Sigmoid colon (tissue), 7 donors: Measurements from ENCODE around the gene IL1R2. TPM values are rescaled to one million over a fixed set of nuclear protein-coding genes. Genes with fewer than 3 reads are reported as not detected.

Experiments
- DNase-seq: peaks from one replicate; pipeline ENCODE4 v3.0.0-alpha.2; 2019
- H3K27ac ChIP-seq, 4 donors: fragments of 200-600 bp; sonication (generic); one replicate each; pipeline ENCODE4 v1.5.1; 2016 to 2019; ENCODE audit warnings: mild to moderate bottlenecking in 1 of 4
- H3K27me3 ChIP-seq, 3 donors: fragments of 200-600 bp; sonication (generic); one replicate each; pipeline ENCODE4 v1.5.1; 2019; ENCODE audit warnings: mild to moderate bottlenecking in 1 of 3
- H3K36me3 ChIP-seq, 4 donors: fragments of 200-600 bp; sonication (generic); one replicate each; pipeline ENCODE4 v1.5.1; 2016 to 2019
- H3K4me1 ChIP-seq, 4 donors: fragments of 200-600 bp; sonication (generic); one replicate each; pipeline ENCODE4 v1.5.1; 2017 to 2019
- H3K4me3 ChIP-seq, 4 donors: fragments of 200-600 bp; sonication (generic); one replicate each; pipeline ENCODE4 v1.5.1; 2017 to 2019; ENCODE audit warnings: mild to moderate bottlenecking in 2 of 4, moderate library complexity in 1 of 4
- H3K9me3 ChIP-seq, 4 donors: fragments of 200-600 bp in 3 of 4; sonication (generic) in 3 of 4; one replicate each; pipeline versions ENCODE4 v1.5.1 to v1.6.1; 2013 to 2019
- EP300 ChIP-seq, 4 donors: sonication (generic); formaldehyde crosslinking; IDR thresholded peaks; one replicate each; pipeline ENCODE4 v1.6.1; 2017; ENCODE audit warnings: antibody characterized with exemption in 4 of 4
- POLR2A ChIP-seq, 2 donors: fragments of 450-650 bp; IDR thresholded peaks; one replicate each; pipeline ENCODE4 v1.6.1; 2016; ENCODE audit warnings: antibody characterized with exemption in 2 of 2, mild to moderate bottlenecking in 2 of 2, moderate library complexity in 2 of 2
- POLR2AphosphoS5 ChIP-seq, 4 donors: sonication (generic); formaldehyde crosslinking; IDR thresholded peaks; one replicate each; pipeline ENCODE4 v1.6.1; 2017; ENCODE audit warnings: antibody characterized with exemption in 4 of 4
- WGBS, 2 donors: extraction: QIAGEN DNeasy Blood & Tissue Kit; methylation state at CpG; one replicate each; pipeline ENCODE4 v1.1.7; 2013; 5-methylcytosine and 5-hydroxymethylcytosine counted together
- intact Hi-C: fragments of 100-400 bp; cut with DNase I; formaldehyde crosslinking; loops from one replicate; pipeline ENCODE4 v1.15.1; 2023
- polyA plus RNA-seq, 3 donors: library from polyadenylated mRNA; stranded (reverse); fragments of 200-250 nt; gene quantifications; one replicate each; pipeline ENCODE4 v1.2.3, GENCODE V29; 2013
- total RNA-seq, 4 donors: library from RNA; depleted of rRNA; stranded (reverse); fragments of >200 nt; gene quantifications; one replicate each; pipeline ENCODE4 v1.1.0, GENCODE V29; 2016
- TF ChIP-seq, protein P1 (sequence below), 4 experiments: fragments of 450-650 bp in 3 of 4; fragments of 200-600 bp in 1 of 4; IDR thresholded peaks; one replicate each; pipeline ENCODE4 v1.5.1; 2016 to 2019; ENCODE audit warnings: antibody characterized with exemption in 4 of 4, mild to moderate bottlenecking in 3 of 4, moderate library complexity in 2 of 4
- donor health status: healthy with polysubstance abuse.
- donor health status: Bipolar disorder and iron deficiency.
- donor health status: healthy.

Gene IL1R2
- total and polyA plus RNA-seq, 7 donors: 3.0 to 26.4 (median 15.9) TPM

DNA sequence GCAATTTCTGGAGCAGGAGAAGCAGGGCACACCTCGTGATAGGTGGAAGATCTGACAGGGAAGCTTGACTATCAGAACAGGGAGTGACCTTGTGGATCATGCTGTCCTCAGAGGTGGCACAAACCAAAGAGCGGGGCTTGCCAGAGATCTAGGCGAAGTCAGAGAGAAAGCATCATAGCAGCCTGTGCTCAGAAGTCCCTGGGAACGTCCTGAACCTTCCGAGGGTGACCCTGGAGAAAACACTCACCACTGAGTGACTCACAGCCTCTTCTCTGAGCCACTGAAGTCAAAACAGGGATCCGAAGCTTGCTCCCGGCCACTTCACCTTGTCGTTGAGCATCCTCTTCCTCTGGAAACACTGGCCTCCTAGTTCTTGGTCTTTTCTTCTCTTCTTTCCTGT is 56.7 kb downstream of the IL1R2 start:
- peak overlapping the region; percentile 29 to 89 (median 76) for H3K27ac ChIP-seq
- DNase-seq: peak; percentile 83
- intact Hi-C loops: no loop called here
- H3K9me3 ChIP-seq: no peaks in the 10 kb centered on the region
- H3K36me3 ChIP-seq: no peaks in the 10 kb centered on the region
- H3K27me3 ChIP-seq: no peaks in the 10 kb centered on the region
- WGBS, 2 donors: 33 to 72% methylated on average over 8 of the region's 8 CpGs
- TF ChIP-seq POLR2AphosphoS5 (IDR thresholded peaks at IDR 0.05) (peak; percentile 34 to 65 (median 44)), EP300 (IDR thresholded peaks at IDR 0.05) (peak in 2 of 4 donors; percentile 13 to 82), POLR2A (IDR thresholded peaks at IDR 0.05) (no peak)
- TF ChIP-seq, protein P1, sequence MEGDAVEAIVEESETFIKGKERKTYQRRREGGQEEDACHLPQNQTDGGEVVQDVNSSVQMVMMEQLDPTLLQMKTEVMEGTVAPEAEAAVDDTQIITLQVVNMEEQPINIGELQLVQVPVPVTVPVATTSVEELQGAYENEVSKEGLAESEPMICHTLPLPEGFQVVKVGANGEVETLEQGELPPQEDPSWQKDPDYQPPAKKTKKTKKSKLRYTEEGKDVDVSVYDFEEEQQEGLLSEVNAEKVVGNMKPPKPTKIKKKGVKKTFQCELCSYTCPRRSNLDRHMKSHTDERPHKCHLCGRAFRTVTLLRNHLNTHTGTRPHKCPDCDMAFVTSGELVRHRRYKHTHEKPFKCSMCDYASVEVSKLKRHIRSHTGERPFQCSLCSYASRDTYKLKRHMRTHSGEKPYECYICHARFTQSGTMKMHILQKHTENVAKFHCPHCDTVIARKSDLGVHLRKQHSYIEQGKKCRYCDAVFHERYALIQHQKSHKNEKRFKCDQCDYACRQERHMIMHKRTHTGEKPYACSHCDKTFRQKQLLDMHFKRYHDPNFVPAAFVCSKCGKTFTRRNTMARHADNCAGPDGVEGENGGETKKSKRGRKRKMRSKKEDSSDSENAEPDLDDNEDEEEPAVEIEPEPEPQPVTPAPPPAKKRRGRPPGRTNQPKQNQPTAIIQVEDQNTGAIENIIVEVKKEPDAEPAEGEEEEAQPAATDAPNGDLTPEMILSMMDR (IDR thresholded peaks at IDR 0.05): no peak
- H3K4me3 ChIP-seq: no peak overlapping the region
- peaks cover 0 to 51% (median 43%) of the 10 kb centered on the region in 4 donors for H3K4me1 ChIP-seq

DNA sequence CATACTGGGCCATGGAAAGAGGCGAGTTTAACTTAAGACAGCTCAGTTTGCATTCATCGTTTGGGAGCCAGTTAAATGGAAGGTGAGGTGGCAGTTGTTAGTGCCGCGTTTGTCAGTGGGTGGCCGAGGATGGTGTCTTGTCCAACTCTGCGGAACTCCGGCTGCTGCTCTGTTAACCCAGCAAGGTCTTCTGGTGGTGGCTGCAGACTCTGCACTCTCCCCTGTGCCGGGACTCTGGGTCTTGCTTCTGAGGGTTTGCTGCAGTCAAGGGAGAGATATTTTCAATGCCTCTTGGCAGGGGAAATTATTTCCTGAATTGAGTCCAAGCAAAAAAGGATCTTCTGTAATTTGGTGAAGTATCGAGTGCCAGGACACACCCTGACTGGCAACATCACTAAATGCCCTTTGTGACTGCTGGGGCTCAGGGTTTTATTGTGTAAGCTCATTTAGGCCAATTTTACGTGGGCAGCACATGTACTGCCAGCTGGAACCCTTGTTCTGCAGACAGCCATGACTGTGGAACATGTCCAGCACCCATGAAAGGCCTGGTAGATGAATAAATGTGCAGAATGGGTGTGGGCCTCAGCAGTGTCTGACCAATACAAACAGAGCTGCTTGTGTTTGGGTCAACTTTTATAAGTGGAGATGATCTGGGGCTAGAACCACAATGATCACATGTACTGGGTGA is 58.1 kb downstream of the IL1R2 start:
- intact Hi-C loops: loop anchor here (5.0 kb wide), 2 partner anchors 88 to 92 kb away; partner anchors contain the start of gene IL1R1
- WGBS, 2 donors: 12 to 54% methylated on average over 10 of the region's 10 CpGs
- no peak overlapping the region for H3K4me3 ChIP-seq
- H3K9me3 ChIP-seq: no peaks in the 10 kb centered on the region
- peaks cover 0 to 51% (median 43%) of the 10 kb centered on the region in 4 donors for H3K4me1 ChIP-seq
- peak; percentile 91 for DNase-seq
- TF ChIP-seq POLR2AphosphoS5 (IDR thresholded peaks at IDR 0.05) (peak; percentile 56 to 74 (median 66)), POLR2A (IDR thresholded peaks at IDR 0.05) (no peak), EP300 (IDR thresholded peaks at IDR 0.05) (peak in 3 of 4 donors; percentile 7 to 52 (median 22))
- TF ChIP-seq, protein P1 (IDR thresholded peaks at IDR 0.05): no peak
- H3K27ac ChIP-seq: peak overlapping the region; percentile 76 to 89 (median 82)
- no peaks in the 10 kb centered on the region for H3K27me3 ChIP-seq
- H3K36me3 ChIP-seq: no peaks in the 10 kb centered on the region

DNA sequence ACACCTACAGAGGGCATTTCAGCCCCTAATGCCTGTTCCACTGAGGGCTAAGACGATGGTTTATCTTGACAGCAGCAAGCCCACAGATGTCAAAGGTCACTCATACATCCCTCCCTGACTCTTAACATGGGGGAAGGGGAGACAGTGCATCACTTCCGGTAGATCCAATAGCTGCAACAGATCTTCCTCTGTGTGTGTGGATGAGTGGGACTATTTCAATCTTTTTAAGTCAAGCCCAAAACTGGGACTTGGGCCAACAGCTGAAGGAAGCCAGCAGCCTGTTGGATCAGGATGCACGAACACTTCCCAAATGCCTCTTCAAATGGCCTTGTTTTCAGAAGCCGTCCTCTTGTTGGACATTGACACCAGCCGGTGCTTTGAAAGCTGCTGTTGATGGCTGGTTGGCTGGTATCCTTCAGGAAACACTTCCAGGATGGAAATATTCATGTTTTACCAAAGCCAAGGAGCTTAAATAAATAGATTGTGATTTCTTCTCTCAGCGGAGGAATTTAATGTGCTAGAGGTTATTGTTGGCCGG is 59.2 kb downstream of the IL1R2 start:
- Histone ChIP-seq H3K27me3 (no peaks in the 10 kb centered on the region), H3K4me3 (no peak overlapping the region), H3K4me1 (peaks cover 0 to 51% (median 43%) of the 10 kb centered on the region in 4 donors), H3K9me3 (no peaks in the 10 kb centered on the region), H3K27ac (peak overlapping the region; percentile 76 to 89 (median 82)), H3K36me3 (no peaks in the 10 kb centered on the region)
- TF ChIP-seq POLR2A (IDR thresholded peaks at IDR 0.05) (no peak), POLR2AphosphoS5 (IDR thresholded peaks at IDR 0.05) (peak; percentile 78 to 93 (median 90)), EP300 (IDR thresholded peaks at IDR 0.05) (peak in 3 of 4 donors; percentile 32 to 76 (median 50))
- TF ChIP-seq, protein P1 (IDR thresholded peaks at IDR 0.05): no peak
- 51 to 62% methylated on average over 7 of the region's 7 CpGs for WGBS, 2 donors
- DNase-seq: peak; percentile 97
- intact Hi-C loops: loop anchor here (1.0 to 5.0 kb wide), 3 partner anchors 13 to 91 kb away; partner anchors contain the start of gene IL1R1

DNA sequence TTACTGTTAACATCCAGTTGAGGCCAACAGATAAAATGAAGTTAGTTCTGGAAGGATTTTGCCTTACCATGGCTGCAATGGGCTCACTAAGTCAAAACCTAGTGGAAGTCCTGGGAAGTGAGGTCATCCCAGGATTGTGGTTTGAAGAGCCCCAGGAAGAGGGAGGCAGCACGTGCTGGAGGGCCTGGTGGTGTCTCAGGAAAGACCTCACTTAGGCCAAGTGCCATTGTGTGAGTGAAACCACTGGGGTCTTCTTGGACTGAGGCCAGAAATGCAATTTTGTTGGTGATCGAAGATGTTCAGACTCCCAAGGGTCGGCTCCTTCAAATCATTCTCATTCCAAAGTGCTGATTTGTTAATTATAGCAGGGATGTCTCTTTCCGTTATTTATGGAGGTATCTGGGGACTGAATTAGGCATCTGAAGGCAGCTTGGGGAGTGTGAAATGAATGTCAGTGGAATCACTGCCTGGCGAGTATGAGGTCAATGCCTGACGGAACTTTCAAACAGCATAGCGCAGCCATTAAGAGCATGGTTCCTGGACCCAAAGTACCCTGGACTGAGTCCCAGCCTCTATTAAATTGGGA is 60.0 kb downstream of the IL1R2 start:
- Histone ChIP-seq H3K9me3 (no peaks in the 10 kb centered on the region), H3K4me1 (peaks cover 0 to 45% (median 39%) of the 10 kb centered on the region in 4 donors), H3K36me3 (no peaks in the 10 kb centered on the region), H3K27me3 (no peaks in the 10 kb centered on the region), H3K27ac (peak overlapping the region; percentile 76 to 89 (median 82)), H3K4me3 (no peak overlapping the region)
- intact Hi-C loops: loop anchor here (1.0 to 5.0 kb wide), 3 partner anchors 13 to 91 kb away; partner anchors contain the start of gene IL1R1
- WGBS, 2 donors: 80 to 89% methylated on average over 7 of the region's 7 CpGs
- no peak for DNase-seq
- peak in 1 of 4 donors; percentile 55 for TF ChIP-seq POLR2AphosphoS5 (IDR thresholded peaks at IDR 0.05)
- peak in 2 of 4 donors; percentile 18 to 37 for TF ChIP-seq EP300 (IDR thresholded peaks at IDR 0.05)
- no peak for TF ChIP-seq POLR2A (IDR thresholded peaks at IDR 0.05)

DNA sequence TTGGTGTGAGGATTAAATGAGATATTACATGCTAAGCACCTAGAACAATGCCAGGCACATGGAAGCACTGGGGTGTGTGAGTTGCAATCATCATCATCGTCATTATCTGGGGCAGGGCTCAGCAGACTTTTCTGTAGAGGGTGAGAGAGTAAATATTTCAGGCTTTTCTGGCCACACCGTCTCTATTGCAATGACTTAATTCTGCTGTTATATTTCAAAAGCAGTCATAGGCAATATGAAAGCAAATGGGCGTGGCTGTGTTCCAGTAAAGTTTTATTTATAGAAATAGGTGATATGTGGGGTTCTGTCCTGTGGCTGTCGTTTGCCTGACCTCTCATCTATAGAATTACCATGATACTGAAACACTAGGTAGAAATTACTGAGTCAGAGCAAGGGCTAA is 60.6 kb downstream of the IL1R2 start:
- Histone ChIP-seq H3K36me3 (no peaks in the 10 kb centered on the region), H3K27ac (peak overlapping the region; percentile 76 to 89 (median 82)), H3K9me3 (no peaks in the 10 kb centered on the region), H3K4me3 (no peak overlapping the region), H3K4me1 (peaks cover 0 to 44% (median 38%) of the 10 kb centered on the region in 4 donors), H3K27me3 (no peaks in the 10 kb centered on the region)
- DNase-seq: no peak
- intact Hi-C loops: loop anchor here (5.0 kb wide), 2 partner anchors 90 kb away; partner anchors contain the start of gene IL1R1
- TF ChIP-seq EP300 (IDR thresholded peaks at IDR 0.05) (no peak), POLR2AphosphoS5 (IDR thresholded peaks at IDR 0.05) (no peak)
- TF ChIP-seq, protein P1 (IDR thresholded peaks at IDR 0.05): no peak
- WGBS, 2 donors: 15 to 57% methylated on average over 4 of the region's 4 CpGs
